Umbilical cord (tissue), 2 donors: ENCODE data around the gene OR3A2. TPM values are rescaled to one million over a fixed set of nuclear protein-coding genes. Genes with fewer than 3 reads are reported as not detected.
"Not testable (repeated sequence)": the region's sequence is repeated elsewhere in the genome, so short reads cannot be mapped to it uniquely, and the experiment has no call there.

Experiments used
- DNase-seq: peaks from one replicate; pipeline ENCODE4 v3.0.0-alpha.2; 2015; ENCODE audit warnings: low spot score
- total RNA-seq: library from RNA; depleted of rRNA; stranded (reverse); fragments of >200 nt; gene quantifications from one replicate; pipeline ENCODE4 v1.2.3, GENCODE V29; 2014; ENCODE audit warnings: low replicate concordance; ENCODE audit not compliant: insufficient read depth

Gene OR3A2
- total RNA-seq = not detected

DNA sequence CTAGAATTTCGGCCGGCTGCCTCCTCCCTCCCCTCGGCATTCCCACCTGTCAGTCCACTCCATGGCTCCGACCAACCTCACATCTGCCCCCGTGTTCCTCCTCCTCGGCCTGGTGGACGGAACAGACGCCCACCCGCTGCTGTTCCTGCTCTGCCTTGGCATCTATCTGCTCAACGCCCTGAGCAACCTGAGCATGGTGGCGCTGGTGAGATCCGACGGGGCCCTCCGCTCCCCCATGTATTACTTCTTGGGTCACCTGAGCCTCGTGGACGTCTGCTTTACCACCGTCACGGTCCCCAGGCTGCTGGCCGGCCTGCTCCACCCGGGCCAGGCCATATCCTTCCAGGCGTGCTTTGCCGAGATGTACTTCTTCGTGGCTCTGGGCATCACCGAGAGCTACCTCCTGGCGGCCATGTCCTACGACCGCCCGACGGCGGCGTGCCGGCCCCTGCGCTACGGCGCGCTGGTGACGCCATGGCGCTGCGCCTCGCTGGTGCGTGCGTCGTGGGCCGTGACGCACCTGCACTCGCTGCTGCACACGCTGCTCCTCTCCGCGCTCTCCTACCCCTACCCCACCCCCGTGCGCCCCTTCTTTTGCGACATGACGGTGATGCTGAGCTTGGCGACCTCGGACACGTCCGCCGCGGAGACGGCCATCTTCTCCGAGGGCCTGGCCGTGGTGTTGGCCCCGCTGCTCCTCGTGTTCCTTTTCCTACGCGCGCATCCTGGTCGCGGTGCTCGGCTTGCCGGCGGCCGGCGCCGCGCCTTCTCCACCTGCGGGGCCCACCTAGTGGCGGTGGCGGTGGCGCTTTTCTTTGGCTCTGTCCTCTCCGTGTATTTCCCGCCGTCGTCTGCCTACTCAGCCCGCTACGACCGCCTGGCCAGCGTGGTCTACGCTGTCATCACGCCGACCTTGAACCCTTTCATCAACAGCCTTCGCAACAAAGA is at the start of gene OR3A2:
Gene OR3A2, minus strand, starts transcription at position 440 of the 948 bp plus-strand sequence.
- DNase-seq = no peak

DNA sequence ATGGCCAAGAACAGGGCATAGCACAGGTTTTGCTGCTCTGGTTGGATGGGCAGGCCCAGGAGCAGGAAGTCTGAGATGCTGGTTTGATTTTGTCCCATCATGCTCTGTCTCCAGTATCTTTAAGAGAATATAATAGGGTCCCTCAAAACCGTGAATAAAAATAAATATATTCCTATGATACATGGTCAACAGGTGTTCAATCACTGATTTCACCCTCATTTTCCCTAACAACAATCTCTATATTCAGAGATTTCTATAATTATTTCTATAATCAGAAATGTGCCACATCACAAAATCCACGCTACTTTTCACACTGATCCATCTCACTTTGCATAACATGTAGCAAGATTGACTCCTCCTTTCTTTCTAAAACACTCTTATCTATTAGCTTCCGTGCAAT is 47.6 kb upstream of the OR3A2 start, which contains the start of gene OR1E2:
Gene OR1E2, minus strand, starts transcription at position 101 of the 400 bp plus-strand sequence. Its CDS starts 0 bp downstream, at position 101.
- no peak for DNase-seq

DNA sequence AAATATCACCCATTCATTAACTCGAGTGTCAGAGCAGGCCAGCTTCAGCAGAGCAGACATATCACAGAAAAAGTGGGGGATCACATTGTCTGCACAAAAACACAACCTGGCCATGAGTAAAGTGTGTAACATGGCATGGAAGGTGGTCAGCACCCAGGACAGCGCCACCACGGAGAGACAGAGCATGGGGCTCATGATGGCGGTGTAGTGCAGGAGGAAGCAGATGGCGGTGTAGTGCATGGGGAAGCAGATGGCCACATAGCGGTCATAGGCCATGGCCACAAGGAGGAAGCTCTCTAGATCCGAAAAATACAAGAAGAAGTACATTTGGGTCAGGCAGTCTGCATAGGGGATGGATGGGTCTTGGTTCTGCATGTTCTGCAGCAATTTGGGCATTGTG is 47.1 kb upstream of the OR3A2 start:
- DNase-seq = peak; percentile 0

DNA sequence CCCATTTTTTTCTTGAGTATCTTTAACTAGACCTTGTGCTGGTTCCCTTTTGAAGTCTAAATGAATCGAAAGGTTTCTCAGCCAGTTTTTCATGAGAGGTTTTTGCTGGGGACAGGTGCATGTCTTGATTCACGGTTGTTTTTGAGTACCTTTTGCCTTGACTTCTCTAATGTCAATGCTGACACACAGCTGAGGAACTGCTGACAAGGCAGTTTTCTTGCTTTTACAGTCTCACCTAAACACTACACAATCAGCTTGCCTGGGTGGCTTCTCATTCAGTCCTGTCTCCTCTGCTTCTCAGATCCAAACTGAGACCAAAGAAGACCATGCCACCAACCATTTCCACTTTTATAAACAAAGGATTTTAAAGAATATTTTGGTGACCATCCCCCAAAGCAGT is 32.1 kb upstream of the OR3A2 start:
- DNase-seq = no peak

DNA sequence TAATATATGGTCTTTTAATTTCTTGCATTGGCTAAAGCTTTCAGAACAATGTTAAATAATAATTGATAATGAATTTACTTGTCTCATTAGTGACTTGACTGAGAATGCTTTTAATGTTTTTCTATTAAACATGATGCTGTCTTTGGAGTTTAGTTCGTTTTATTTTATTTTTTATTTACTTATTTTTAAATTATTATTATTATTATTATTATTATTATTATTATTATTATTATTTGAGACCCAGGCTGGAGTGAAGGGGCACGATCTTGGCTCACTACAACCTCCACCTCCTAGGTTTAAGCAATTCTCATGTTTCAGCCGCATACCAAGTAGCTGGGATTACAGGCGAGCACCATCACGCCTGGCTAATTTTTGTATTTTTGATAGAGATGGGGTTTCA is 29.5 kb upstream of the OR3A2 start:
- DNase-seq = no peak

DNA sequence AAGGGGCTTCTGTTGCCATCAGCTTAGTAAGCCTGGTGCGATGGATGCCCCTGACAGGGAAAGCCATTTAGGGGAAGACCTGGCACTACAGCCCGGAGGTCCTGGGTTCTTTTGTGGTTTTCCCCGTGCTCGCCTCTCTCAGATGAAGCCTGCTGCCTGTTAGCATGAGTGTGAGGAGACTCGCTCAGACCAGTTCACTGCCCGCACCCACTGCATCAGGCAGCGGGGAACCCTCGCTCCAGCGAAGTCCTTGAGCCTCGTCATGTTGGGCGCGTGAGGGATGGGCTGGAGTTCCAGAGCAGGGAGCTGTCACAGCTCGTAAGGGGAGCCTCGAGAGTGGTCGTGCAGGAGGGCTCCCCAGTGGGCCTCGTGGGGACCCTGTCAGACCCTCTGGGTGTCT is 26.1 kb upstream of the OR3A2 start:
- DNase-seq = not testable (repeated sequence)

DNA sequence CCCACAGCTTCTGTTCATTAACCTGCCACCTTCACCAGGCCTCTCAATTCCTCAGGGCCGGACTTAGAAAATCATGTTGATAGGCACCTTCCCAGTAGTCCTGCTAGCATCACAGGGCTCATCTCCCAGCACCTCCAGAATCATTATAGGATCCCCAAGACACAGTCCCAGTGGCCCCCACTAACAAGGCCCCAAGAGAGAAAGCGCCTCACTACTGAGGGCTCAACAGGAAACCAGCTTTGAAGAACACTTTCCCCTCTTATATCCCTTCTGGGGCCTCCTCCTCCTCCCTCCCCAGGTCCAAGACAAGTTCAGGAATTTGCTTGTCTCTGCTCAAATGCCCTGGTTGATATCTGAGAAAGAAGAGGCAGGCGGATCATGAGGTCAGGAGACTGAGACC is 25.0 kb upstream of the OR3A2 start, which contains the start of gene OR3A3:
Gene OR3A3, plus strand, starts transcription at position 301 of the 400 bp plus-strand sequence.
- DNase-seq = no peak

DNA sequence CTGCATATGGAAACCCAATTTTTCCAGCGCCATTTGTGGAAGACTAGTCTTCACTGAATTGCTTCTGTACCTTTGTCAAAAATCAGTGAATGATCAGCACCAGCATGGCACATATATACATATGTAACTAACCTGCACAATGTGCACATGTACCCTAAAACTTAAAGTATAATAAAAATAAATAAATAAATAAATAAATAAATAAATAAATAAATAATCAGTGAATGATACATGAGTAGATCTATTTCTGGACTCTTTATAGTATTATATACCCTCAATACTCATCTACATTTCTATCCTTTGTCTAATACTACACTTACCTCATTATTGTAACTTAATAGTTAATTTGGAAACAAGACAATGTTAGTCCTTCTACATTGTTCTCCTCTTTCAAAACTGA is 17.7 kb upstream of the OR3A2 start:
- DNase-seq = not testable (repeated sequence)

DNA sequence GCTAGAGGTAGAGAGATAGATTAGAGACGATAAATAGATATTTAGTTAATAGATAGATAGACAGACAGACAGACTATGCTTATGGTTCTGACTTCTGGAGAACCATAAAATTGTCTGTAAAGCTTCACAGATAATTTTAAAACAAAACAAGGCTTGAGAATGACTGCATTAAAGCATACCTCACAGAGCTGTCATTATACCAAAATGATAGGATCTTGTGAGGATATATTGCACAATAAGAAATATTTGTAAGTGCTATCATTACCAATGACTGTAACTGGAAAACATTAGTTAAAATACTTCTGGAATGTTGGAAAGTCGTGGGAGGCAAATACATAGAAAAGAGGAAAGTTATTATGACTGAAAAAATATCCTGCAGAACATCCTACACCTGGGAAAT is 15.7 kb upstream of the OR3A2 start:
- DNase-seq = no peak

DNA sequence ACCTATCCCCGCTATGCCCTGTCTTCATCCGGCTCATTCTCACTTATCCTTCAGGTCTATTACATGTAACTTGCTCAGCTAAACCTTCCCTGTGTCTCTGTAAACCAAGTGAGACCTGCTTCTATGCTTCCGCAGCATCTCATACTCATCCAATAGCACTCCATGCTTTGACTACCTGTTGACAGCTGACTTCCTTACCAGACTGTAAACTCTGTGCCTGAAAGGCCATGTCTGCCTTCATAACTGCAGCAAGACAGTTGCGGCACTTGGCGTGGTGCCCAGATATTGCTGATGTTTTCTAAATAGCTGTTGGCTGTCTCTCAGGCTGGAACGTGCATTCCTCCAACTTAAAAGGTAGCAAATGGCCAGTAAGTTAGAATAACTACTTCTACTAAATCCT is 13.9 kb upstream of the OR3A2 start:
- DNase-seq = no peak

DNA sequence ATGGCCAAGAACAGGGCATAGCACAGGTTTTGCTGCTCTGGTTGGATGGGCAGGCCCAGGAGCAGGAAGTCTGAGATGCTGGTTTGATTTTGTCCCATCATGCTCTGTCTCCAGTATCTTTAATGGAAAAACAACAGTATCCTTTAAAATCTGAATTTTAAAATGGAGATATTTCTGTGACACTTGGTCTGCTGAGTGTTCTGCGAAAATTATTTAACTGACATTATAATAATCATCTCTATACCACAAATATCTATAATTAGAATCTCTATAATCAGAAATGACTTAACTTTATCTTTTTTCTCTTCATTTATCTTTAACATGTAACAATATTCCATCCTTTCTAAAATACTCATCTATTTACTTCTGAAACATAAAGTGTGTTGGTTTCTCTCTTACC is 12.2 kb upstream of the OR3A2 start, which contains the start of gene OR1E1:
Gene OR1E1, minus strand, starts transcription at position 101 of the 400 bp plus-strand sequence. Its CDS starts 0 bp downstream, at position 101.
- no peak for DNase-seq

DNA sequence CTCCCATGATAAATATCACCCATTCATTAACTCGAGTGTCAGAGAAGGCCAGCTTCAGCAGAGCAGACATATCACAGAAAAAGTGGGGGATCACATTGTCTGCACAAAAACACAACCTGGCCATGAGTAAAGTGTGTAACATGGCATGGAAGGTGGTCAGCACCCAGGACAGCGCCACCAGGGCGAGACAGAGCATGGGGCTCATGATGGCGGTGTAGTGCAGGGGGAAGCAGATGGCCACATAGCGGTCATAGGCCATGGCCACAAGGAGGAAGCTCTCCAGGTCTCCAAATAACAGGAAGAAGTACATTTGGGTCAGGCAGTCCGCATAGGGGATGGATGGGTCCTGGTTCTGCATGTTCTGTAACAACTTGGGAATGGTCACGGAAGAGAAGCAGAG is 11.7 kb upstream of the OR3A2 start:
- not testable (repeated sequence) for DNase-seq

DNA sequence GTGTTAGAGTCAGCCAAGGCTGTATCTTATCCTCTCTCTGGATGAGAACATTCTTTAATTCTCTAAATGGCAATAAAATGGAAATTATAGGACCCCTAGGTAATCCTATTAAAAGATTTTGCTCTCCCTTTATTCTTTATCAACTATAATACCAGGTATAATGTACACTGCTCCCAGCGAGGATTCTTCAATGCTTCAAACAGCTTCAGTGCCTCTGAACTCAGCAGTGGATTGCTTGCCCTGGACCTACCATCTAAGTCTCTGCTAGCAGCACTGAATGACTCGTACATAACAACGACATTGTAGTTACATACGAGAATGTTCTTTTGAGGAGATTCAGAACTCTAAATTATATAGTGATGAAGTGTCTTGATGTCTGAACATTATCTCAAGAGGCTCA is 3.7 kb upstream of the OR3A2 start:
- no peak for DNase-seq

DNA sequence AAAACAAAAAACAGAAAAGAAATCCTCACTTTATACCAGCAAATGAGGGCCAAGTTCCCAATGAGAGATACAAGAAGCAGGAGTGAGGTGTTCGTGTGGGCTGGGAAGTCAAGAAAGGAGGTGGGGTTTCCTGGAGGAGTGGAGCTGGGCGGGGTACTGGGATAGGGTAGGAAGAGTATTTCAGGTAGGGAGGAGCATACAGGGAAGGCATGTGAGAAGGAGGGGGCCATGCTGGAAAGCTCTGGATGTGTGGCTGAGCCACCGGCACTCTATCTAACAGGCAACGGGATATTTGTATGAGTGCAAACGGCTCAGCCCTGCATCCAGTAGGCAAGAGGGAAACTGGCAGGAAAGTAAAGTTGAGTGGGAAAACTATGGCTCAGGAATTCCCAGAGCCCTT is 4.2 kb downstream of the OR3A2 start:
- no peak for DNase-seq

DNA sequence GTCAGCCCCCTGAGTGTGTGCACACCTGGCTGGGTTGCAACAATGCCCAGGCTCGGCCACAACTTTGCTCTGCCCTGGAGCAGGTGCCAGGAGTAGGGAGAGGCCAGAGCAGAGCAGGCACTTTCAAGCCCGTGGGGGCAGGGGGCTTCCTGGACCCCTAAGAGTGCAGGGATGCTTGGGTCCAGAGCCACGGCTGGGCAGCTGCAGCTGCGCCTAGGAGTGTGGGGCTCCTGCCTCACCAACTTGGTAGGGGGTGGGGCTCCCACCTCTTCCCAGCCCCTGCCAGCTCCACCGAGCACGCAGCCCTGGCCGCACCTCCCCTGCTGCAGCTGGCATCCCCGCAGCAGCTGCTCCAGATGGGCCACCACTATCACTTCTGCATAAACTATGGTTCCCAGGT is 7.8 kb downstream of the OR3A2 start:
- DNase-seq = no peak

DNA sequence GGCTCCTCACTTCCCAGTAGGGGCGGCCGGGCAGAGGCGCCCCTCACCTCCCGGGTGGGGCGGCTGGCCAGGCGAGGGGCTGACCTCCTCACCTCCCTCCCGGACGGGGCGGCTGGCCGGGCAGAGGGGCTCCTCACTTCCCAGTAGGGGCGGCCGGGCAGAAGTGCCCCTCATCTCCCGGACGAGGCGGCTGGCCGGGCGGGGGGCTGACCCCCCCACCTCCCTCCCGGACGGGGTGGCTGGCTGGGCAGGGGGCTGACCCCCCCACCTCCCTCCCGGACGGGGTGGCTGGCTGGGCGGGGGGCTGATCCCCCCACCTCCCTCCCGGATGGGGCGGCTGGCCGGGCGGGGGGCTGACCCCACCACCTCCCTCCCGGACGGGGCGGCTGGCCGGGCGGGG is 14.9 kb downstream of the OR3A2 start:
- not testable (repeated sequence) for DNase-seq

DNA sequence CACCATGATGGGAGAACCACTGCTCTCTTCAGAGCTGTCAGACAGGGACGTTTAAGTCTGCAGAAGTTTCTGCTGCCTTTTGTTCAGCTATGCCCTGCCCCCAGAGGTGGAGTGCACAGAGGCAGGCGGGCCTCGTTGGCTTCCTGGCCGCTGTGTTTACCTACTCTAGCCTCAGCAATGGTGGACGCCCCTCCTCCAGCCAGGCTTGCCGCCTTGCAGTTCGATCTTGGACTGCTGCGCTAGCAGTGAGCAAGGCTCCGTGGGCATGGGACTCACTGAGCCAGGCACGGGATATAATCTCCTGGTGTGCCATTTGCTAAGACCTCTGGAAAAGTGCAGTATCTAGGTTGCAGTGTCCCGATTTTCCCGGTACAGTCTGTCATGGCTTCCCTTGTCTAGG is 43.3 kb downstream of the OR3A2 start:
- DNase-seq = not testable (repeated sequence)

DNA sequence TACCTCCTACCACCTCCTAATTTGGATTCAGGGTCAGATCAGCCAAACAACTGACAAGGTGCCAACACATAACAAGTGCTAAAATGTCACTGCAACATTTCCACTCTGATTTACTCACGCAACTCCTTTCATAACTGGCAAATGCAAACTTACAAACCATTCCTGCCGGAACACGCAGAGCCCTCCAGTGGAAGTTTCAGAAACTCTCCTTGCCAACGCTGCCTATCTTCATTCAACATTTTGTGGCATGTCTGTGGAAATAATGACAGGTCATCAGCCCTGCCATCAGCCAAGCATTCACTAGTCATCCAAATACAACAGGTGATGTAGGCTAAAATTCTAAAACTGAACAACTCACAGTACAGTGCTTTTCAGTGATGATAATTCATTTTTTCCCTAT is 50.2 kb downstream of the OR3A2 start:
- DNase-seq = no peak

DNA sequence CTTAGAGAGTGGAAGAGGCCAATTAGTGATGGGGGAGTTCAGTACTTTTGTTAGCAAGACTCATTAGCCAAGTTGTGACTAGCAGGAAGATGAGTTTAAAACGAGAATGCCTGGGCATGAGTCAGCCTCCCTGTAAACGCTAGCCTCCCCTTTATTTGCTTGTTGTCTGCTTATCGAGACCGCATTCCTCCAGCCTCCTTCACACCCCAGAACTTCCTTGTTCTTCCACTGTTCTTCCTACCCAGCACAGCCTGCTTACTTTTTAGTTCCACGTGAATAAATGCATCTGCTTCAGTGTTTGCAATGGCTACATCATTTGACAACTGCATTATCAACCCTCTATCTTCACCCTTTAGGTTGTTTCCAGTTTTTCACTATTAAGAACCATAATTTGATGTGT is 67.8 kb downstream of the OR3A2 start:
- no peak for DNase-seq

DNA sequence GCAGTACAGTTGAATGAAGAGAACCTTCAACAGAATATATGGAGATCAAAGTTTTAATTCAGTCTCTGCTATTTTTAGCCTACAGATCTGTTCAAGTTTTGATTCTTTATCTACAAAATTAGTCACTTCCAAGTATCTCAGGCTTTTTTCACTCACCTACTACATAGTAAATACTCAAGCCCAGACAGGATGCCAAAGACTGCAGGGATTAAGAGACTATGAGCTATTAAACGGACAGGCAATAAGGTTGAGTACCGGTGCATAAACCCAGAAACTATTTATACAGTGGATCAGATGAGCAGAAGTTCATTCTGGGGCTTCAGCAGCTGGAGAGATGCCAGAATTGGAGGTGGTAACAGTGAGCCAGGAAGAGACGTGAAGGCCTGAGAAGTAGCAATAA is 69.3 kb downstream of the OR3A2 start:
- DNase-seq = no peak

DNA sequence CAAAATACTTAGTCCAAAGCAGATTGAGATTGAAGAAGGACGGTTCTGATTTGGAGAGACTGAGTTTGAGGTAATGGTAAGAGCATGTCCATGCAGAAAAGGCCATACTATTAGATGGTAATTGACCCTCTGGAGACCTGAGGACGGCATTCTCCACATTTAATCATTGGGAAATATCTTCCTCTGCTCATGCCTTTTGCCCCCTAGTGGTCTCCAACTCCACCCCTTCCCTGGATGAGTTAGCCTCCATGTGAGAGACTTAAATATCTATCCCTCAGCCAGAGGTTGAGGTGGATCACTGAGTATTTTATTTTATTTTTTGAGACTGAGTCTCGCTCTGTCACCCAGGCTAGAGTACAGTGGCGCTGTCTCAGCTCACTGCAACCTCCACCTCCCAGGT is 77.5 kb downstream of the OR3A2 start:
- no peak for DNase-seq

DNA sequence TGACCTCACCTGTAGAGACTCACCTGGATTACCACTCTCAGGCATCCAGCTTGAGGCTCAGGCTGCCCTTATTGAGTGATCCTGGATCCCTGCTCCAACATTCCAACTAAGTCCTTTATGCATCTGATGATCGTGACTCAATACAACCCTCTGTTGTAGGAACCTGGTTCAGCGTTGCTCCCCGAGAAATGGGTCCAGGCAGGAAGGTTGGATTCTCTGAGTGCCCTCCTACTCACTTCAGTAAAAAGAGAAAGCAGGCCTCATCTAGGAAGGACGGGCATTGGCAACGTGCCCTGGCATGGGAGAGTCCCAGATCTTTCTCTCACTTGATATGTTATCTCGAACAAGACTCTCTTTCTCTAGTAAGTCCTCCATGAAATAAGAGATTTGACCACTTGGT is 87.8 kb downstream of the OR3A2 start, which contains the start of gene OR3A1:
Gene OR3A1, minus strand, starts transcription at position 101 of the 400 bp plus-strand sequence. CDS start 5,778 bp downstream, outside the sequence.
- DNase-seq = no peak

DNA sequence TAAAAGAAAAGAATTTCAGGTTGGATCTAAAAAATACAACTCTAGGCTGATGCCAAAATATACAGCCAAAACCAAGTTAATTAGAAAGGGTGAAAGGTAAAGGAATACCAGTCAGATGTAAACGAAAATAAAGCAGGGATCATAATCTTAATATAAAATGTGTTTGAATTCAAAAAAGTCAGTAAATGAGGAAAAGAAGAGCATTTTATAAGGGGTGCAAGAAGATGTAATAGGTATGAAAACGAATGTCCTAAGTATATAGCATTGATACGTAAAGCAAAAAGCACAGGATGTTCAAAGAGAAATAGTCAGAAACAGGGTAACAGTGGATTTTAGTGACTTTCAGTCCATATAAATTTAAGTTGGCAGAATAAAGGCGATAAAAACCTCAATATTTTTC is 90.5 kb downstream of the OR3A2 start:
- DNase-seq = no peak
